ENCODE measurements around the gene SPATA24.
"Not testable (repeated sequence)": the region's sequence is repeated elsewhere in the genome, so short reads cannot be mapped to it uniquely, and the experiment has no call there.

SPATA24 gene

DNA sequence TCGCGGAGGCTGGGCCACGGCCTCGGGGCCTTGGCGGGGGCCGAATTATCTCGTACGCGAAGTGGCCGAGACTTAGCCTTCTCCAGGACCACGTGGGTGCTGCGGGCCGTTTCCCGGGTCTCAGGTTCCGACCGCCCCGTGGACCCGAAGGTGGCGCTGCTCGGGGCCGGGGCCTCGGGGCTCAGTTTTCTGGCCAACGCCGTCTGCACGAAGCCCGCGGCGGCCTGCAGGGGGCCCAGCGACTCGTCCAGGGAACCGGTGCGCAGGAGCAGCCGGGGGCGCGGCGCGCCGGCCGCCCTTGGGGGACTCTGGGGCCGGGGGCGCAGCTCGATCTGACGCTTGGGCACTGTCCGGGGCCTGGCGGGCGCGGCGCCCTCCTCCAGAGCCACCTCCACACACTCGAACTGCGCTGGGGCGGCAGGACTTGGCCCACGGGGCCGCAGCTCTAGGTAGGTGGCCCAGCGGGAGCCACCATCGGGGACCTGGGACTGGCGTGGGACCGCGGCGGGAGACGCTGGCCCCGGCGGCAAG is 9.7 kb downstream of the SPATA24 start:
- no peak for DNase-seq

DNA sequence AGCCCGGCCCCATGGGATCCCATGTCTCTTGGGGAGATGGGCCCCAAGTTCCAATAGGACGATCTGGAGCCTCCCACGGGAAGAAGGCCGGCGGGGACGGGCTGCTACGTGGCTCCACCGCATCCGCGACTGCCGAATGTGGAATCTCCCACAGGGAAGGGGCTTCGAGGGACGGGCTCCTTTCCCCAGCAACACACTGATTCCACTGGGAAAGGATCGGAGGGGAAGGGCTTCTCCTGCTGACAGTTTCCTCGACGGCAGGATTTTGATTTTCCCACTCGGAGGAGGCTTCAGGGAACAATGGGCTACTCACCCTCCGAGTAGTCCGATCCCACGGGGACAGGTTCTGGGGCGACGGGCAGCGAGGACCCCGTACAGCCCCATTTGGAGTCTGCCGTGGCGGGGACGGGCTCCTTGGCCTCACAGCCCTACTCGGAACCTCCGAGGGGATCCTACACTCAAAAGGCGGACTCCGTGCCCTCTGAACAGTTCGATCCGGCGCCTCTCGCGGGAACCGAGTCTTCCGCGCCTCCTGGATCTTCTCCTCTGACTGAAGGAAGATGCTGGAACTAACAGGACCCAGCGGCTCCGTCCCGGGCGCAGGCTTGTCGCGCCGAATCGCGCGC is 10.3 kb downstream of the SPATA24 start:
- DNase-seq, result no peak

DNA sequence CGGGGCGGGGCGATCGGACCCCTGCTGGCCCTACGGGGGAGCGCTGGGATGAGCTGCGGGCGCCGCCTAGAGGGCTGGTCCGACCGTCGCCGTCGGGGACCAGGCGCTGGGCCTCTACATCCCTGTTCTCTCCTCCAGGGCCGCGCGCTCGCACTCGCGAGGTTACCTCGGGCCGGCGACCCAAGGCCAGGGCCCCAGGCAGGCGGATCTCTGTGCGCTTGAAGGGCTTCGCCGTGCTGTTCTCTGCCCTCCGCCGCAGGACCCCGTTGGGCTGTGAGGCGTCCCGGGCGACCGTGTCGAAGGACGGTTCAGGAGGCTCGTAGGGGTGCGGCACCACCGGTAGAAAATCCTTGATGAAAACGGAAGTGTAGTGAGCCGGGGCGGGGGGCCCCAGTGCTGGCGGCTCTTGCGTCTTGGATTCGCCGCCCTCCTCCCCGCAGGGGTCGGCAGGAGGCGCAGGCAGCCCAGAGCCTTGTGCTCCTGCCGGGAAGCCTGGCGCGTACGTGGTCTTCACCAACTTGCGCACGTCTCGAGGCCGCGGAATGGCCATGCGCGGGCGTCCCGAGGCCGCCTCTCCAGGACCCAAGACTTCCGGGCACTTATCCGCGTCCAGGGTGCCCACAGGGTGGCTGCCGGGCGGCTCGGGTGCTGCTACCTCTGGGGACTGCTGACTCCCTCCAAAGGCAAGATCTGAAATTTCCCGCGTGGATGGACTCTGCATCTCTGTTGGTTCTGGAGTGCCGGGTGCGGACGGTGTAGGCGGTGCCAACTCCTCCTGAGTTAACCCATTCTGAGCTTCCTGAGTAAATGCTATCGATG is 11.0 kb downstream of the SPATA24 start:
- DNase-seq, result no peak

DNA sequence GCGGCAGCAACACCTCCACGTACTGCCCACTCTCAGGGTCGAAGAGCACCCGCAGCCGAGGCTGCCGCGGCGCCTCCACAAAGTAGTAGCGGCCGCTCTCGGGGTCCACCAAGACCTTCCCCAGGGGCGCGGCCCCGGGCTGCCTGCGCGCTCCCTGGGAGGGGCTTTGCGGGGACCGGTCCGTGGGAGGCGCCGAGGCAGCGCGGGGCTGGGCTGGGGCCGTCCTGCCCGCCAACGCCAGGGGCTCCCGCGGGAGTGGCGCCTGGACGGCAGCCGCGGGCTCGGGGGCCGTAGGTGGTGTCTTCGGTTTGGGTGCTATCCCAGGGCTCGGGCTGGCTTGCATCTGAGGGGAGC is 11.6 kb downstream of the SPATA24 start:
- DNase-seq, result no peak

DNA sequence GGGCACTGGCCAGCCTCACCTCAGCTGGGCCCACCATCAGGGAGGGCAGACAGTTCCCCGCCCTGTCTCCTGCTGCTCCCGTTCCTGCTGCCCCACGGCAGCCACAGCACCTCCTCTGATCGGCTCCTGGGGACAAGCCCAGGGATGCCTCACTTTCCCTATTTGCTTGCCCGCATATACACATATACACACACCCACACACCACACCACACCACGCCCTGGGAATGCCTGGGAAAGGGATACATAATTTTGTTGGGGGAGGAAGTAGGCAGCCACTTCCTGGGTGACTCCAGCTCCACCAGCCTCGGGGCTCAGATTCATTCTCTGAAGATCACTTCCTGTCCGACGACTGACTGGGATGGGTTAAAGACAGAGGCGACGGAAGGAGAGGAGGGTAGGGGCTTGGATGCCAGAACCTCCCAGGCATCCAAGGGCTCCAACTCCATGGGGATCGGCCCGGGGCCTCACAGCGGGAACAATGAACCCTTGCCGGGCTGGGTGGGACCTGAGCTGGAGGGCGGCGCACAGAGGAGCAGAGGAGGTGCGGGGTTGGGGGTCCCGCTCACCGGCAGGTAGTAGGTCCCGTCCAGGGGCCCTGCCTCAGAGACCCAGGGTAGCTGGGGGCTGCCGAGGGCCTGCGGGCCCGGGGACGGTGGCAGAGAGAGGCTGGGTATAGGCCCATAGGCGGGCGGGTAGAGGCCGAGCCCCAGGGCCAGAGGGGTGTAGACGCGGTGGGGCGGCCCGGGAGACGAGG is 12.1 kb downstream of the SPATA24 start:
- DNase-seq, result no peak

DNA sequence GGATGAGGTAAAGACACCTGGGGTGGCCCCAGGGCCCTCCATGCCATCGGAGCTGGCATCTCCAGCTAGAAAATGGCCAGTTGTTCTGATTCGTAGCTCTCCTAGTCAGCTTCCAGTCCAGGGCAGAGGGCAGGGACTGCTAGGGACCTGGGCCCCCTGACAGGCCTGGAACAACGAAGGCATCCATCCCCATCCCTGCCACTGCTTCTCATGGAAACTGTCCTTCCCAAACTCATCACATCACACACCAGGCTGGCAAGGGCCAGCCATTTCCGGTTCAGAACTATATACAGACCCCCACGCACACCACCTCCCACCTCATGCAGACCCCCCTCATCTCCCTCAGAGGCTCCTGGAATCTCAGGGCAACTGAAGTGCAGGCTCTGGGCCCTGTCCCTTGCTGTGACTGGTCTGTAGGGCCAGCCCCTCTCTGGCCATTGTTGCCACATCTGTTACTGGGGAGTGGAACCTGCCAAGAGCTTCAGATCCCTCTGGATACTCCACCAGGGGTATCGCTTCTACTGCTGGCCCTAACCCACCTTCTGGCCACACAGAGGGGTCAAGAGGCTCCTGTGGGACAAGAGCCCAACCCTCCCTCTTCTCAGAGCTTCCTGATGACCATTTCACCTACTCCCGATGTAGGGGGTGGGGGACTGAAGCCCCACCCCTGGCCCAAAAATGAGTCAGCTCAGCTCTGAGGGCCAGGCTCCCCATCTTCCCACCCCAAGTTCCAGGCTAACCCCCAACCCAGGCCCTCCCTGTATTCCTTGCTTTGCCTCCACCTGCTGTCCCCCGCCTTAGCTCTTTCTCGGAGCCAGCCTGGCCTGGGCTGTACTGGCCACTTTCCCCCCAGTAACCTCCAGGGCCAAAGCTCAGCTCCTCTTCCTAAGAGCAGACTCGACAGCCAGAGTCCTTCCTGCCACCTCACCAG is 13.0 kb downstream of the SPATA24 start:
- DNase-seq, result no peak

DNA sequence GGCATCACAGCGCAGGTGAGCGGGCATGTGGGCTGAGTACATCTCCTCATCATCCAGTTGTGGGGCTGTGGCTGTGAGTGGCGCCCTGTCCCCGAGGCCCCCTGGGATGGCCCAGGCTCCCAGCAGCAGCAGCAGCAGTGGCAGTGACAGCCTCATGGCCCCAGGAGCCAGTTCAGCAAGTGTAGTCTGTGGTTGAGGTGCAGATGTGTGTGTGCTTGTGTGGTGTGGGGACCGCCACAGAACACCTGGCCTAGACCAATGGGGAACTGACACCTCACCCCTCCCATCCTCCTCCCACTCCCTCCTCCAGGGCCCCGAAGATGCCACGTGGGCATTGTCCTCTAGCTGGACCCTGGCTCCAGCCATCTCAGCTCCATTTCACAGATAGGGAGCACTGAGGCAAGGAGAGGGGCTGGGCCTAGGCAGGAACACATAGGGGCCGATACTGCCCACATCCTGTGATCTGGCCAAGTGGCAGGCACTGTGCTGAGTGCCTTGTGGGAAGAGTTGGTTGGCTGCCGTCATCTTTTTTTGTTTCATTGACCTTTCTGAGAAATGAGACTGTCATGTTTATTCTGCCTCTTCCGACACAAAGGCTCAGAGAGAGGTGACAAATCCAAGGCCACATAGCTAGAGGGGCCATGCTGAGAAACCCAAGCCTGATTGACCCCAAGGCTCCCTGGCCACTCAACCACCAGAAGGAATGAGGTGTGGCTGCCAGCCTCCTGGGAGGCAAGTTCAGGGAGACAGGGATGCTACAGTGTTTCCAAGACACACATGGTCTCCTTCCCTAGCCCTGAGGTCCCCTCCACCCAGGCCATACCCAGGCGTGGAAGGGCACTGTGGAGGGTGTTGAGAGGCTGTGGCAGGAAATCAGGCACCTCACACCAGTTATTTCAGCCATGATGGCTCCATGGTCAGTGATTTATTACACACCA is 13.9 kb downstream of the SPATA24 start, which contains the start of gene MZB1:
Gene MZB1 (minus strand): TSS at position 213 of the 938 bp plus-strand sequence. CDS start 57 bp downstream, at position 156.
- no peak for DNase-seq

DNA sequence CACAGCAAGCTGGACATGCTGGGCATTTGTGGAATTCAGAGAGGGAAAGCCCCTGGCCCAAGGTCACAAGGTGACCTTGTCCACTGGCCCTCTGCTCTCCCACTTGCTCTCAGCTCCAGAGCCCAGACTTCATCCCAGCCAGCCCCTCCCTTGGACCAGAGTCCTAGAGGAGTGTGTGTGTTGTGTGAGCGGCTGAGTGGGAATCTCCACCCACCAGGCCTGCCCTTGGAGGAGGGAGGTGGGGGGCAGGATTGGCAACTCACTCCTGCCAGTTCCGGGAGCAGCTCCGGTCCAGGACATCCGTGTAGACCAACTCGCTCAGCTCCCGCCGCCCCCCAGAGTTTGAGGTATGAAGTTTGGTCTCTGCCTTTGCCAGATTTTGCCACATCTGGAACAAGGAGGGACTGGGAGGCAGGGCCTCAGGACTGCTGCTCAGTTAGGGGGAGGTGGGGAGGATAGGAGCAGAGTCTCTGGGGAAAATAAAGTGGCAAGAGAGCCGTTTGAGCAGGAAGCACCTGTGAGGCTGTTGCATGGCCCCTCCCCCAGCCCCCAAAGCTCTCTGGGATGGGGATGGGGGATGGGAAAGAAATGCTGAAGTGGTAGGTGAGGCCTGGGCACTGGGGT is 15.6 kb downstream of the SPATA24 start:
- DNase-seq, result no peak

DNA sequence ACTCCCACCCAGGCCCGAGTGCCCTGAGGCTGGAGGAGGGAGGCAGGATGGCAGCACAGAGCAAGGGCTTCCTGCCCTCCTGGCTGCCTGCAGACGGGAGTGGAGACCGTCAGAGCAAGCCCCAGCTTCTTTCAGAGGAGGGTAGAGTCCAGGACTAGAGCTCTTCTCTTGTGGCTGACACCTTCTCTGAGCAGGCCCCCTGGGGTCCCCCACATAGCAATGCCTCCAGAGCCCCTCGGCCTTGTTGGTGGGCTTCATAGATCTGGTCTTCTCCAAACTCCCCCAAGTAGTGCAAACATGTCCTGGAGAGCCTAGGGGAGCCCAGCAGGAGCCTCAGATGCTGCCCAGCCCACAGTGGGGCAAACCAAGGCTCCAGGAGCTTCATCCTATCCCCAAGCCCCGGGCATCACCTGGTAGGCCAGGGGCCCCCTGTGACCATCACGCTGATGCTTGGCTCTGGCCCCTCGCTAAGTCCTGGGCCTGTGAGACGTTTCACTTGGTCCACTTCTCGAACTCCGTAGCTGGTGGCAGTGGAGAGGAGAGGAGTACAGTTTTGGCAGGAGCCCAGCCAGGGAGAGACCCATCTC is 16.2 kb downstream of the SPATA24 start:
- no peak for DNase-seq

DNA sequence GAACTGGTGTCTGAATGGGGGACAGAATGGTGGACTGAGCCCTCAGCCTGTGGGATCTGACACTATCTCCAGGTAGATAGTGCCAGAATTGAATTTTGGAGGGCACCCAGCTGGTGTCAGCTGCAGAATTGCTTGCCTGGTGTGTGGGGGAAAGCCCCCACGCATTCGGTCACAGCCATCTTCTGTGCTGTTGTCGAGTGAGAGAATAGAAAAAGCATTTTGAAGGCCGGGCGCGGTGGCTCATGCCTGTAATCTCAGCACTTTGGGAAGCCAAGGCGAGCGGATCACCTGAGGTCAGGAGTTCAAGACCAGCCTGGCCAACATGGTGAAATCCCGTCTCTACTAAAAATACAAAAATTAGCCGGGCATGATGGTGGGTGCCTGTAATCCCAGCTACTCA is 16.9 kb downstream of the SPATA24 start:
- not testable (repeated sequence) for DNase-seq

DNA sequence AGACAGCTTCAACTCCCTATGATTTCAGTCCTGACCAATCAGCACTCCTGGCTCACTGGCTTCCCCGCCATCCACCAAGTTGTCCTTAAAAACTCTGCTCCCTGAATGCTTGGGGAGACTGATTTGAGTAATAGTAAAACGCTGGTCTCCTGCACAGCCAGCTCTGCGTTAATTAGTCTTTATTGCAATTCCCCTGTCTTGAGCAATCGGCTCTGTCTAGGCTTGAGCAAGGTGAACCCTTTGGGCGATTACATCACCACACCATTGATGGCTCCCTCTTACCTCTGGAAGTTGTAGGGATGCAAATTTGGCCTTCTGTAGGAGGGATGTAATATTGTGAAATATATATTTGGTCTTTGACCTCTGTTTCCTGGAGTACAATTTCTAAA is 17.8 kb downstream of the SPATA24 start:
- DNase-seq, result no peak

DNA sequence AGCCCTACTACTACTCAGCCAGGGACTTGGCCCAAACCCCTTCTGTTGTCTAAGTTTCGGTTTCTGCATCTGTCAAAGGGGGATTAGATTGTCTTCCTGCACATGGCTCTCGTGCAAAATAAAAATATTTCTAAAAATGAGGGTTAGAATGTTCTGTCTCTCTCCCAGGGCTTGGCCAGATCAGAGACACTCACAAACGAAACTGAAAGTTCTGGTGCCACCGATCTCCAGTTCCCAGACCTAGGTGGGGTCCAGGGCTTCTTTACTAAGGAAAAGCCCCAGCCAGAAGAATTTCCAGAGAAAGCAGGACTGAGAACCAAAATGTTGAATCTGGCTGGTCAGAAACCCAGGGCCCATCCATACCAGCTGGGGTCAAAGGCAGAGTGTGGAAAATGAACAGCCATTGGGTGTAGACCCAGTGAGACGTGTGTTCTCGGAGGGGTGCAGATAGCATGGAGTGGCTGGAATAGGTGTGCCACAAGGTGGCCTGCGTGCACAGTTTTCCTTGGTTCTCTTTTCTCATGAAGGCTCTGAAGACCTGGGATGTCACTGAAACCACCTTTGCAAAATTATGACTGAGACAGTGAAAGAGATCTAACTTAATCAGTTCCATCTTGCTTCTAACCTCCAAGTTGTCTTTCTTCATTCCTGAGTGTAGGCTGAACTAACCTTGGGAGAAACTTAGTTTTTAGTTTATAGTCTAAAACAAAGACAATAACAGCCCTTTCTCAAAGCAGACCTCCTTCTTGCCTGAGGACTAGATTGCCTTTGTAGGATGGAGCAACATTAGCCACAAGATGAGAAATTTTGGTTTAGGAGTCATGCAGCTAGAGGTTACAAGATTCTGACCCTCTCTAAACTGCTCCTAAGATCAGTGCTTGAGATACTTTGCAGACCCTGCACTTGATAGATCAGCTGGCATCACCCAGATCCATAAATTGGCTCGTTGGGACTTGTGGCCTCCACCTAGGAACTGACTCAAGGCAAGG is 18.5 kb downstream of the SPATA24 start:
- DNase-seq, result peak; percentile 53

DNA sequence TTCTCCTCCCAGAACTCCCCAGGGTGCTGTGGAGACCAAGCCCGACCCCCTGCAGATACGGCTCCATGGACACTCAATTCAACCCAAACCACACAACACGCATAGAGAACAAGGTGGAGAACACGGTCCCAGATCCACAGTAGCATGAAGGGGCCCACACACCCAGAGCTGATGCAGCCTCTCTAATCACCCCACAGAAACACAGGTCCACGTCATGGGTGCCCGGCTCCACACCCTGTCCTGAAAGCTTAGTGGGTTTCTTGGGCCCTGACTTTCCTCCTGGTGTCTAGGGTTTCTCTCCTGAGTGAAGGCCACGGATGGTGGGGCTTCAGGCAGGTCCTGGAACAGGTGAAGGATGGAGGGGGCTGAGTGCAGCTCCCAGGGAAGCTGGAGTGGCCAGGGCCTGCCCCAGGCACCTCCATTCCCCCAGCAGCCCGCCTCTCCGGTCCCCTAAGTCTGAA is 19.3 kb downstream of the SPATA24 start:
- DNase-seq, result no peak

DNA sequence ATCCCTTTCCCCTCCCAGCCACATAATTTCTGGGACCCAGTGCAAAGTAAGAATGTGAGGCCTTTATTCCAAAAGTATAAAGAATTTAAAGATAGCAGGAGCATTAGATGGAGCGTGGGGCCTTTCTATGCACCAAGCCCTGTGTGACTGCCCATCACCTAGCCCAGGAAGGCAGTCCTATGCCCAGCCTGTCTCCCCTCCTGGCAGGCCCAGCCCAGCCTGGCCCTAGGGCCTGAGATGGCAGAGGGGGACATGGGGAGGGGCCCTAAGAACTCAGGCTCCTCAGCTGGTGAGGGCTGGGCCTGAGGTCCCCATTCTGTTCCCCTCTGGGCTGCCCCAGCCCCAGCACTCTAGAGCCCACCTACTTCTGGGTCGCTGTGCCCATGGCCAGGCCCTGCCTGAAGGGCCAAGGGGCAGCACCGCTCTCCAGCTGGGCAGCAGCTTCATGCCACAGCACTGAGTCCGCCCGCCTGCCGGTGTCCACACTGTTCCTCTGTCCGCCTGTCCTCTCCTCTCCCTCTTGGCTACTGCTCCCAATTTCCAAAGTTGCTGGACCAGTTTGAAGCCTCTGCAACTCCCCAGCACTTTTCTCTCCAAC is 19.8 kb downstream of the SPATA24 start:
- no peak for DNase-seq

DNA sequence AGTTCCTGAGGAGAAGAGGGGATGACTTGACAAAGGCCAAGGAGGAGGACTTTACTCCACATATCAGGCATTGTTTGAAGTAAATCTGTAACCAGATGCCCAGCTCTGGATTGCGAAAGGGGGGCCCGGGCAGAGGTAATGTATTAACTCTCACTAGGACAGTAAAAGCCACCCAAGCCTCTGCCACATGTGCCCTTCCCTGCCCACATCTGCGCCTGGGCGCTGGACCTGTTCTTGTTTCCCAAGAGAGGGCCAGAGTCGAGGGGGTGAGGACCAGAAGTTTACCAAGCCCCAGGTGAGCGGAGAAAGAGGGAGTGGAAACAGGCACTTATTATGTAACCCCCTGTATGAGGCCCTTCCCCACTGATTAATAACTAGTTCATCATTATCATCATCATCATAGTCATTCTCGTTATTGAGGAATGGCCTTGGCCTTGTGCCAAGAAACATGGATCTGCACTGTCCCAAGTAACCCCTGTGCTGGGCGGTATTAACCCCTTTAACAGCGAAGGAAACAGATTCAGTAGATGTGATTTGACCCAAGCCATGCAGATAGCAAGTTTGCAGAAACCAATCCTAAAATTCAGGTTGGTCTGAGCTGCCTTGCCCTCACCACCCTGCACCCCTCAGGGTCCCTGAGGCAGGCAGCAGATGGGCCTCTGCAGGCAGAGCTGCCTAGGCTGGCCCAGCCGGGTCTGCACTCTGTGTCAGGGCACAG is 20.5 kb downstream of the SPATA24 start, which contains the start of gene SLC23A1:
Gene SLC23A1 (minus strand): TSS at position 23 of the 718 bp plus-strand sequence. CDS start 44 bp downstream, outside the sequence.
- no peak for DNase-seq

DNA sequence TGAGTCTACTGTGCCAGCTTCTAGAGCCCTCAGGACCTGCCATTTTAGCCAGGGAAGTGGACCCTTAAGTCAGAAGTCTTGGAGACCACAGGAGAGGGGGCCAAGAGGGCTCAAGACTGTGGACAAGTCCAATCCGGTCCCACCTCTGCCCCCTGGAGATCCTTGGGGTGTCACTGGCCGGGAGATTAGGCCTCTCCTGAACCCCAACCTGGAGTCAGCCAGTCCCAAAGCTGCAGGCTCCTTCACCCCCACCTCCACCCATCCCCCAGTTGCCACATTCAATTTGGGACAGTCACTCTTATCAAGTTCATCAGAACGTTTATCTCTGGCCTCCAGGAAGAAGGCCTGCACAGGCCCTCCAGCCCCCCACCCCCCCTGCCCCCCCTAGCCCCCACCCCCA is 21.1 kb downstream of the SPATA24 start:
- DNase-seq, result no peak

Measured in NCI-H2029 treated with DMSO at 0.1 percent for 48 hours (cell line).